Uterus (tissue), 2 donors: ENCODE data around the gene RAB3B.

ENCODE experiments used
- CTCF ChIP-seq, 4 experiments: fragments of 200-600 bp in 2 of 4; fragments of 450-650 bp in 2 of 4; sonication (generic) in 2 of 4; IDR thresholded peaks; one replicate each; pipeline ENCODE4 v1.5.1; 2016 to 2019; ENCODE audit warnings: antibody characterized with exemption in 4 of 4, mild to moderate bottlenecking in 2 of 4, moderate library complexity in 1 of 4
- POLR2A ChIP-seq, 2 donors: fragments of 450-650 bp; IDR thresholded peaks; one replicate each; pipeline ENCODE4 v1.6.1; 2016; ENCODE audit warnings: antibody characterized with exemption in 2 of 2, mild to moderate bottlenecking in 1 of 2, moderate library complexity in 1 of 2

DNA sequence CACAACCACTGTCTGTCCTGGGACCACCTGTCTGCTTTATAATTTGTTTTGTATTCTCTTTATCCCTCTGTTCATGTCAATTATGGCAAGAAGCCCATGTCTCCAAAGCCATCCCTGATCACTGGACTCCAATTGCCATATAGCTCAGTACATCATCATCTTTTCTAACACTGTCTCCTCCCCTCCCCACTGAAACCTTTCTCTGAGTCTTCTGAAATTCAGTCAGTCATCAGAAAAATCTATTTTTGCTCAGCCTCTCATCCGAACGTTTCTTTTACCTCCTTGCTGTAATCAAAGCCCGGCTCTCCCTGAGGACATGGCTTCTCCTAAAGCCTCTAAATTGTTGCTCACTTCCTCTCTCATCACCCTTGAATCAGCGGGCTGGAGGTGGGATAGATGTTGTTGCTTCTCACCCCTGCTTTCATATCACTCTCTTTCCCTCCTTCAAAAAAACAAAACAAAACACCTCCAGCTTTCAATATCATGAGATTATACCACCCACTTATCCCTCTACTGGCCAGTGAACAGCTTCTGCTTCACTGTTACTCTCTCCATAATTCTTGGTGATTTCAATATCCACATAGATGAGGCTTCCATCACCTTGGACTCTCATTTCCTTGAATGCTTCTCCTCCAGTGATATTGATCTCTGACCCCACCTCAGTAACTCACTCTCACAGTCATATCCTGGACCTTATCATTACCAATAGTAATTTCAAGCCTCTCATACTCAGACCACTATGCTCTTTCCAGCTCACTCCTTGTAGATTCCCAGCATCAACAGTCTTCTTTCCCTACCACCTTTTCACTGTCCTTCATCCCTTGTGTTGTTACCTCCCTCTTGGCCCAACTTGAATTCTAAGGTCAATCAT is 27.8 kb downstream of the RAB3B start:
- TF ChIP-seq CTCF (IDR thresholded peaks at IDR 0.05) (no peak), POLR2A (IDR thresholded peaks at IDR 0.05) (no peak)
